ENCODE measurements around the gene XRRA1.
"Not testable (repeated sequence)": the region's sequence is repeated elsewhere in the genome, so short reads cannot be mapped to it uniquely, and the experiment has no call there.

The XRRA1 gene

GRCh38 chr11:74966651-74967050, 17.8 kb upstream of the XRRA1 start:
- no peak overlapping the region for H3K4me3 ChIP-seq (ENCODE audit: low read length)
- peak; percentile 64 for DNase-seq (ENCODE audit: low read depth)

DNA sequence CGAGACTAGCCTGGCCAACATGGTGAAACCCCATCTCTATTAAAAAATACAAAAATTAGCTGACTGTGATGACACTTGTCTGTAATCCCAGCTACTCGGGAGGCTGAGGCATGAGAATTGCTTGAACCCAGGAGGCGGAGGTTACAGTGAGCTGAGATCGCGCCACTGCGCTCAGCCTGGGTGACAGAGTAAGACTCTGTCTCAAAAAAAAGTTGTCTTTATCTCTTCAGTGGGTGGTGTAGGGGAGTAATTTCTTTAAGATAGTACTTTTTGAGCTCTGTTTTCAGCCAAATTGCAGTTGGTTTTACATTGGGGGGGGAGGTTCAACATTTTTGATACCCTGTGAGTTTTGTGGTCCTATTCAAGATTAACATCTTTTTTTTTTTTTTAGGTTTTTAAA, 11.2 kb upstream of the XRRA1 start:
- not testable (repeated sequence) for H3K4me3 ChIP-seq (ENCODE audit: low read length); DNase-seq (ENCODE audit: low read depth)

More at GRCh38 chr11:74966651-74967050, 17.8 kb upstream of the XRRA1 start:
- TF ChIP-seq CTCF (IDR thresholded peaks at IDR 0.05; ENCODE audit: insufficient read depth, low read depth, low read length, missing control alignments) = no peak

DNA sequence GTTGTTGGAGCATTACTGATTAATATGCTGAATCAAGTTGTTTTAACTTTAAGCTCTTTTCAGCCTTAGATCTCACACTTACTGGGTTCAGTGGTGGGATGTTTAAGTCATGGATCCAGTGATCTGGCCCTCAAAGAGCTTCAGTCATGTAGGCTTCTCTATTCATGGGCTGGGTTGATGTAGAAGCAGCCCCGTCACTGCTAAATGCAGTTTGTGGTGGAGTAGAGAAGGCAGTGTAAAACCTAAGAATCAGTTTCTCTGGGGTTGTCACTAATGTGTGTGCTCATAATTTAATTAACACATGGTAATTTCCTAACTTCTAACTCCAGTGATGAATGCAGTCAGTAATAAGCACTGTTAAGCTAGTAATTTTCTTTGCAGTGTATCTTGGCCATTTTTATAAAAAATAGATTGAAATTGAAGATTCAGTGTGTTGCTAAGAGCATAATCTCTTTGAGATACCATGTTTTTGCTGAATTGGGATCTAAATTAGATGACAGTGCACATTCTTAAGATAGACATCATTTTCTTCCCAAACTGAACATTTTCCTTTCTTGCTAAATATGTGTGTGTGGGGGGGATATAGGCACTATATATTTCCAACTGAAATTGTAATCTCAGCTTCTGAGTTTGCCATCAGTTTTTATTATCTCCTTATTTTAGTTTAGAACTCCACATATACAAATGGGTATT, 9.2 kb upstream of the XRRA1 start:
- no peak for DNase-seq (ENCODE audit: low read depth)
- H3K4me3 ChIP-seq (ENCODE audit: low read length) = no peak overlapping the region
- TF ChIP-seq CTCF (IDR thresholded peaks at IDR 0.05; ENCODE audit: insufficient read depth, low read depth, low read length, missing control alignments) = no peak

- TF ChIP-seq CTCF (IDR thresholded peaks at IDR 0.05; ENCODE audit: insufficient read depth, low read depth, low read length, missing control alignments) = no peak
- H3K4me3 ChIP-seq (ENCODE audit: low read length) = no peak overlapping the region
- DNase-seq (ENCODE audit: low read depth) = no peak
Measured at GRCh38 chr11:74956397-74957015, 7.6 kb upstream of the XRRA1 start.

GRCh38 chr11:74954199-74954598, 5.3 kb upstream of the XRRA1 start:
- DNase-seq (ENCODE audit: low read depth) = no peak
- no peak for TF ChIP-seq CTCF (IDR thresholded peaks at IDR 0.05; ENCODE audit: insufficient read depth, low read depth, low read length, missing control alignments)

GRCh38 chr11:74953451-74953850, 4.6 kb upstream of the XRRA1 start:
- DNase-seq (ENCODE audit: low read depth) = no peak
- TF ChIP-seq CTCF (IDR thresholded peaks at IDR 0.05; ENCODE audit: insufficient read depth, low read depth, low read length, missing control alignments) = no peak
- H3K4me3 ChIP-seq (ENCODE audit: low read length) = no peak overlapping the region

More at GRCh38 chr11:74954199-74954598, 5.3 kb upstream of the XRRA1 start:
- H3K4me3 ChIP-seq (ENCODE audit: low read length) = no peak overlapping the region

GRCh38 chr11:74952752-74953151, 3.9 kb upstream of the XRRA1 start:
- DNase-seq (ENCODE audit: low read depth) = no peak
- no peak for TF ChIP-seq CTCF (IDR thresholded peaks at IDR 0.05; ENCODE audit: insufficient read depth, low read depth, low read length, missing control alignments)
- H3K4me3 ChIP-seq (ENCODE audit: low read length) = no peak overlapping the region
